HAP-1 (cell line): ENCODE data around the gene SPATA16.
"Not testable (repeated sequence)": the region's sequence is repeated elsewhere in the genome, so short reads cannot be mapped to it uniquely, and the experiment has no call there.

Source experiments
- DNase-seq, 2 experiments: peaks; one replicate each; pipeline ENCODE4 v3.0.0-alpha.2; 2016 to 2020; ENCODE audit warnings: low spot score in 2 of 2
- H3K27me3 ChIP-seq: fragments of 250-450 bp; sonication (Bioruptor Pico); 2 replicates; pipeline ENCODE4 v1.5.1; 2020; ENCODE audit warnings: low read depth, mild to moderate bottlenecking, moderate library complexity
- H3K36me3 ChIP-seq: fragments of 250-450 bp; sonication (Bioruptor Pico); replicated peaks from 2 replicates; pipeline ENCODE4 v1.5.1; 2020; ENCODE audit warnings: mild to moderate bottlenecking
- H3K4me1 ChIP-seq: fragments of 250-450 bp; sonication (Bioruptor Pico); 2 replicates; pipeline ENCODE4 v1.5.1; 2020; ENCODE audit warnings: mild to moderate bottlenecking
- H3K4me3 ChIP-seq: fragments of 250-450 bp; sonication (Bioruptor Pico); 2 replicates; pipeline ENCODE4 v1.5.1; 2020; ENCODE audit warnings: mild to moderate bottlenecking, moderate library complexity
- H3K9me3 ChIP-seq: fragments of 250-450 bp; sonication (Bioruptor Pico); 2 replicates; pipeline ENCODE4 v1.5.1; 2020; ENCODE audit warnings: mild to moderate bottlenecking, moderate library complexity
- in situ Hi-C: fragments of 300-500 bp; cut with MboI; formaldehyde crosslinking; loops from 3 replicates; pipeline ENCODE4 v1.14.3; 2020; ENCODE audit warnings: low sequenced_read_pairs, inconsistent platforms, mixed read lengths

Gene SPATA16

GRCh38 chr3:172905451-172905850 lies 235.6 kb downstream of the SPATA16 start:
- Histone ChIP-seq H3K4me1 (no peaks in the 10 kb centered on the region), H3K4me3 (no peak overlapping the region), H3K9me3 (no peaks in the 10 kb centered on the region), H3K36me3 (no peaks in the 10 kb centered on the region), H3K27me3 (0 out of 2 replicates have a peak, but pooled peaks cover 2% of the 10 kb centered on the region)
- in situ Hi-C loops: no loop called here
- DNase-seq: no peak

GRCh38 chr3:172904711-172905373 lies 236.2 kb downstream of the SPATA16 start:
- 0 out of 2 replicates have a peak, but pooled peaks cover 2% of the 10 kb centered on the region for H3K27me3 ChIP-seq
- in situ Hi-C loops: no loop called here
- H3K9me3 ChIP-seq: no peaks in the 10 kb centered on the region
- H3K4me1 ChIP-seq: no peaks in the 10 kb centered on the region
- no peak for DNase-seq
- no peak overlapping the region for H3K4me3 ChIP-seq
- no peaks in the 10 kb centered on the region for H3K36me3 ChIP-seq

- Histone ChIP-seq H3K4me3 (no peak overlapping the region), H3K9me3 (no peaks in the 10 kb centered on the region), H3K27me3 (0 out of 2 replicates have a peak, but pooled peaks cover 2% of the 10 kb centered on the region), H3K36me3 (no peaks in the 10 kb centered on the region), H3K4me1 (no peaks in the 10 kb centered on the region)
- in situ Hi-C loops: no loop called here
- no peak for DNase-seq
These were observed 237.3 kb downstream of the SPATA16 start for GRCh38 chr3:172903642-172904320.

- in situ Hi-C loops: no loop called here
These were observed 248.9 kb downstream of the SPATA16 start for GRCh38 chr3:172892158-172892557.

GRCh38 chr3:172885704-172886103 lies 255.3 kb downstream of the SPATA16 start:
- no peak for DNase-seq
- H3K9me3 ChIP-seq: no peaks in the 10 kb centered on the region
- H3K36me3 ChIP-seq: no peaks in the 10 kb centered on the region
- in situ Hi-C loops: no loop called here
- no peak overlapping the region for H3K4me3 ChIP-seq
- no peaks in the 10 kb centered on the region for H3K4me1 ChIP-seq
- 0 out of 2 replicates have a peak, but pooled peaks cover 4% of the 10 kb centered on the region for H3K27me3 ChIP-seq

More at GRCh38 chr3:172892158-172892557, 248.9 kb downstream of the SPATA16 start:
- no peaks in the 10 kb centered on the region for H3K36me3 ChIP-seq
- DNase-seq: no peak
- no peak overlapping the region for H3K4me3 ChIP-seq
- no peaks in the 10 kb centered on the region for H3K9me3 ChIP-seq
- no peaks in the 10 kb centered on the region for H3K4me1 ChIP-seq
- 0 out of 2 replicates have a peak, but pooled peaks cover 2% of the 10 kb centered on the region for H3K27me3 ChIP-seq

- H3K9me3 ChIP-seq: no peaks in the 10 kb centered on the region
- no peak overlapping the region for H3K4me3 ChIP-seq
- H3K4me1 ChIP-seq: no peaks in the 10 kb centered on the region
- no peak for DNase-seq
- 0 out of 2 replicates have a peak, but pooled peaks cover 2% of the 10 kb centered on the region for H3K27me3 ChIP-seq
- no peaks in the 10 kb centered on the region for H3K36me3 ChIP-seq
- in situ Hi-C loops: no loop called here
These were observed 258.5 kb downstream of the SPATA16 start for GRCh38 chr3:172882563-172882962.

GRCh38 chr3:172879381-172879780 lies 261.7 kb downstream of the SPATA16 start:
- H3K27me3 ChIP-seq, H3K9me3 ChIP-seq, DNase-seq, in situ Hi-C loops, H3K4me3 ChIP-seq, H3K36me3 ChIP-seq: not testable (repeated sequence)
- peaks cover 21% of the 10 kb centered on the region for H3K4me1 ChIP-seq

GRCh38 chr3:172877011-172877410 lies 264.0 kb downstream of the SPATA16 start:
- Histone ChIP-seq H3K27me3 (no peaks in the 10 kb centered on the region), H3K4me3 (no peak overlapping the region), H3K36me3 (no peaks in the 10 kb centered on the region), H3K9me3 (no peaks in the 10 kb centered on the region), H3K4me1 (peaks cover 21% of the 10 kb centered on the region)
- in situ Hi-C loops: no loop called here
- no peak for DNase-seq

GRCh38 chr3:172876297-172876696 lies 264.7 kb downstream of the SPATA16 start:
- Histone ChIP-seq H3K27me3 (no peaks in the 10 kb centered on the region), H3K36me3 (no peaks in the 10 kb centered on the region), H3K4me1 (peaks cover 21% of the 10 kb centered on the region), H3K9me3 (no peaks in the 10 kb centered on the region), H3K4me3 (no peak overlapping the region)
- peak in 1 of 2 experiments; percentile 42 for DNase-seq
- in situ Hi-C loops: no loop called here

- no peaks in the 10 kb centered on the region for H3K27me3 ChIP-seq
- peak in 1 of 2 experiments; percentile 55 for DNase-seq
- no peaks in the 10 kb centered on the region for H3K36me3 ChIP-seq
- no peaks in the 10 kb centered on the region for H3K9me3 ChIP-seq
- in situ Hi-C loops: no loop called here
- peaks cover 21% of the 10 kb centered on the region for H3K4me1 ChIP-seq
- H3K4me3 ChIP-seq: no peak overlapping the region
These were observed 266.0 kb downstream of the SPATA16 start for GRCh38 chr3:172875039-172875438.

GRCh38 chr3:172869784-172870518 lies 271.1 kb downstream of the SPATA16 start:
- no peaks in the 10 kb centered on the region for H3K36me3 ChIP-seq
- H3K9me3 ChIP-seq: no peaks in the 10 kb centered on the region
- no peak overlapping the region for H3K4me3 ChIP-seq
- no peak for DNase-seq
- H3K4me1 ChIP-seq: peaks cover 3% of the 10 kb centered on the region; the same call in 1 of the 2 replicates
- H3K27me3 ChIP-seq: no peaks in the 10 kb centered on the region
- in situ Hi-C loops: no loop called here

- Histone ChIP-seq H3K36me3 (no peaks in the 10 kb centered on the region), H3K9me3 (no peaks in the 10 kb centered on the region), H3K27me3 (no peaks in the 10 kb centered on the region), H3K4me1 (no peaks in the 10 kb centered on the region), H3K4me3 (no peak overlapping the region)
- in situ Hi-C loops: no loop called here
- DNase-seq: no peak
These were observed 271.7 kb downstream of the SPATA16 start for GRCh38 chr3:172869368-172869771.

GRCh38 chr3:172868582-172869200 lies 272.3 kb downstream of the SPATA16 start:
- Histone ChIP-seq H3K36me3 (no peaks in the 10 kb centered on the region), H3K27me3 (no peaks in the 10 kb centered on the region), H3K9me3 (no peaks in the 10 kb centered on the region), H3K4me3 (no peak overlapping the region), H3K4me1 (no peaks in the 10 kb centered on the region)
- in situ Hi-C loops: no loop called here
- DNase-seq: no peak
